ENCODE measurements around the gene PI4K2A. TPM values are rescaled to one million over a fixed set of nuclear protein-coding genes. Genes with fewer than 3 reads are reported as not detected.

PI4K2A gene
- total and polyA plus RNA-seq, 2 of the 13 experiments (the other 11 are each of a cell fraction or from before 2014, with no cell fraction given) = 10.9 to 14.3 TPM

GRCh38 chr10:97640174-97640867 is at the start of gene PI4K2A (continued):
- TF ChIP-seq DZIP1 (CRISPR knock-in tag; IDR thresholded peaks at IDR 0.05) (no peak), HMGA1 (CRISPR knock-in tag; conservative IDR thresholded peaks at IDR 0.05) (no peak), E2F5 (CRISPR knock-in tag; conservative IDR thresholded peaks at IDR 0.05) (peak; percentile 70; the same call in 1 of the 2 replicates), ZMAT3 (CRISPR knock-in tag; conservative IDR thresholded peaks at IDR 0.05) (no peak; the same call in 1 of the 2 replicates), DDIT3 (CRISPR knock-in tag; IDR thresholded peaks at IDR 0.05) (no peak), ZNF773 (CRISPR knock-in tag; IDR thresholded peaks at IDR 0.05; ENCODE audit: borderline replicate concordance) (no peak), CBX2 (IDR thresholded peaks at IDR 0.05; ENCODE audit: low read depth, low read length) (no peak), CBX2 (CRISPR knock-in tag; IDR thresholded peaks at IDR 0.05; ENCODE audit: low read depth) (no peak), ZFP82 (CRISPR knock-in tag; IDR thresholded peaks at IDR 0.05; ENCODE audit: borderline replicate concordance) (no peak), NFRKB (IDR thresholded peaks at IDR 0.05) (no peak), ZBTB3 (CRISPR knock-in tag; IDR thresholded peaks at IDR 0.05; ENCODE audit: borderline replicate concordance, low read depth) (no peak; the same call in 1 of the 2 replicates), ADNP (CRISPR knock-in tag; IDR thresholded peaks at IDR 0.05) (no peak; the same call in 1 of the 2 replicates), ZNF367 (CRISPR knock-in tag; IDR thresholded peaks at IDR 0.05; ENCODE audit: borderline replicate concordance) (no peak), ZNF547 (CRISPR knock-in tag; IDR thresholded peaks at IDR 0.05) (no peak), HHEX (CRISPR knock-in tag; IDR thresholded peaks at IDR 0.05) (no peak; the same call in 1 of the 2 replicates), ZNF44 (CRISPR knock-in tag; IDR thresholded peaks at IDR 0.05) (no peak), SPEN (CRISPR knock-in tag; IDR thresholded peaks at IDR 0.05; ENCODE audit: low read depth) (0 out of 2 replicates have a peak, but pooled peaks have one; percentile 38), MYPOP (CRISPR knock-in tag; IDR thresholded peaks at IDR 0.05) (no peak), U2AF1 (optimal IDR thresholded peaks at IDR 0.05; ENCODE audit: low read depth, low read length) (no peak), TCF7 (IDR thresholded peaks at IDR 0.05; ENCODE audit: low read depth) (no peak), RORA (CRISPR knock-in tag; IDR thresholded peaks at IDR 0.05) (no peak), MEF2D (CRISPR knock-in tag; IDR thresholded peaks at IDR 0.05) (no peak; the same call in 1 of the 2 replicates), PPARG (CRISPR knock-in tag; conservative IDR thresholded peaks at IDR 0.05) (no peak), ZNF891 (CRISPR knock-in tag; IDR thresholded peaks at IDR 0.05) (no peak), SCMH1 (CRISPR knock-in tag; IDR thresholded peaks at IDR 0.05; ENCODE audit: borderline replicate concordance) (no peak), ZNF12 (CRISPR knock-in tag; IDR thresholded peaks at IDR 0.05) (no peak), CC2D1A (CRISPR knock-in tag; IDR thresholded peaks at IDR 0.05) (no peak), TOE1 (CRISPR knock-in tag; IDR thresholded peaks at IDR 0.05) (no peak), PITX1 (CRISPR knock-in tag; IDR thresholded peaks at IDR 0.05) (no peak; the same call in 1 of the 2 replicates)
